Prostate gland (tissue), 2 donors: ENCODE data around the gene C16orf86.

Experiments
- POLR2A ChIP-seq: fragments of 450-650 bp; IDR thresholded peaks from one replicate; pipeline ENCODE4 v1.6.1; 2016; ENCODE audit warnings: antibody characterized with exemption, mild to moderate bottlenecking
- TF ChIP-seq, protein P1 (sequence below), 4 experiments: fragments of 200-600 bp in 2 of 4; fragments of 450-650 bp in 2 of 4; sonication (generic) in 2 of 4; IDR thresholded peaks; 1 replicate in 3 of 4; 2 replicates in 1 of 4; pipeline ENCODE4 v1.5.1; 2016 to 2019; ENCODE audit warnings: antibody characterized with exemption in 4 of 4, mild to moderate bottlenecking in 2 of 4, moderate library complexity in 2 of 4

DNA sequence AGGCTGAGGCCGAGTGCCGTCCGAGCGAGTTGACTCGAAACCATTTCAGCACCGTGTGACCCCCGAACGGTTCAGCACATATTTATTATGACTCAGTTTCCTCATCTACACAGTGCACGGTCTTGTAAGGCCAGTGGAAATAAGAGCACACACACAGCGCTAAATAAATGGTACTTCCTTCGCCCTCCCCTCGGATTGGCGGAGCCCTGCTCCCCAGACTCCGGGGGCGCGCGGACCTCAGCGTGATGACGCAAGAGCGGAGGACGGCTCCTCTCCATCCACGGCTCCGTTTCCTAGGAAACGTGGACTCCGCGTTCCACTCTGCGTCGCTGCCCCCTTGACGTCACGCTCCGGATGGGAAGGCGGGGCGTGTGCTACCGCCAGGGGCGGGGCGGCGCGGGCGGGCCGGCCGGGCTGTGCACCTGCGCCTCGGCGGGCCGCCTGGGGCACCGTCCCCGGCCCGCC, 6.0 kb upstream of the C16orf86 start, which contains the start of gene PARD6A:
- TF ChIP-seq, protein P1, sequence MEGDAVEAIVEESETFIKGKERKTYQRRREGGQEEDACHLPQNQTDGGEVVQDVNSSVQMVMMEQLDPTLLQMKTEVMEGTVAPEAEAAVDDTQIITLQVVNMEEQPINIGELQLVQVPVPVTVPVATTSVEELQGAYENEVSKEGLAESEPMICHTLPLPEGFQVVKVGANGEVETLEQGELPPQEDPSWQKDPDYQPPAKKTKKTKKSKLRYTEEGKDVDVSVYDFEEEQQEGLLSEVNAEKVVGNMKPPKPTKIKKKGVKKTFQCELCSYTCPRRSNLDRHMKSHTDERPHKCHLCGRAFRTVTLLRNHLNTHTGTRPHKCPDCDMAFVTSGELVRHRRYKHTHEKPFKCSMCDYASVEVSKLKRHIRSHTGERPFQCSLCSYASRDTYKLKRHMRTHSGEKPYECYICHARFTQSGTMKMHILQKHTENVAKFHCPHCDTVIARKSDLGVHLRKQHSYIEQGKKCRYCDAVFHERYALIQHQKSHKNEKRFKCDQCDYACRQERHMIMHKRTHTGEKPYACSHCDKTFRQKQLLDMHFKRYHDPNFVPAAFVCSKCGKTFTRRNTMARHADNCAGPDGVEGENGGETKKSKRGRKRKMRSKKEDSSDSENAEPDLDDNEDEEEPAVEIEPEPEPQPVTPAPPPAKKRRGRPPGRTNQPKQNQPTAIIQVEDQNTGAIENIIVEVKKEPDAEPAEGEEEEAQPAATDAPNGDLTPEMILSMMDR (IDR thresholded peaks at IDR 0.05) = peak in 2 of 4 experiments; percentile 39 to 43
- no peak for TF ChIP-seq POLR2A
